Superior temporal gyrus (tissue), 1 donor: ENCODE measurements around the gene ZNF471.

Experiments
- DNase-seq: peaks from one replicate; pipeline ENCODE4 v3.0.0-alpha.2; 2016; ENCODE audit errors: extremely low spot score

ZNF471 gene

GRCh38 chr19:56573914-56574313 lies 66.3 kb downstream of the ZNF471 start:
- no peak for DNase-seq

- DNase-seq, result no peak
Measured at GRCh38 chr19:56577719-56578602, 70.3 kb downstream of the ZNF471 start.
